GM18870 (cell line): Measurements from ENCODE around the gene MAP7D1.
A peak's percentile ranks its signal among the peaks of the same experiment; 100 is the strongest.
"Not testable (repeated sequence)": the region's sequence is repeated elsewhere in the genome, so short reads cannot be mapped to it uniquely, and the experiment has no call there.

Experiments used
- ATAC-seq: cut with Tn5 transposase; IDR thresholded peaks from one replicate; pipeline ENCODE4 v1.9.1; 2021; ENCODE audit warnings: moderate library complexity; ENCODE audit not compliant: unreplicated experiment

Gene MAP7D1

GRCh38 chr1:36199934-36200741, 44.2 kb downstream of the MAP7D1 start:
- no peak for ATAC-seq

DNA sequence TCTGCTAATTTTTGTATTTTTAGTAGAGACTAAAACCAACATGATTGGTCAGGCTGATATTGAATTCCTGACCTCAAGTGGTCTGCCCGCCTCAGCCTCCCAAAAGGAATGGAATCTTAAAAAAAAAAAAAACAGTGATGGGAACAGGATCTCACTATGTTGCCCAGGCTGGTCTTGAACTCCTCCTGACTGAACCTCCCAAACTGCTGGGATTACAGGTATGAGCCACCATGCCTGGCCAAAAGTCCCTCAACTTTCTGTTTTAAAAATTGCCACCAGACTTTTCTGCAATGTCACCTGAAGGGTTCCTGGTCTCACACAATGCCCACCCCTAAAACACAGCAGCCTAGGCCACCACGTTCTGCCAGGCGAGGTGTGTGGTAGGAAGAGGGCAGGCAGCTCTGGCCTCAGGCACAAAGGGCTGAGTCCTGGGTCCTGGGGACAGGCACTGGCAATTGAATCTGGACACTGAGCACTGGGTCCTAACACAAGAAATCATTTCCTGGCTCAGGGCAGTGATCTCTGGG, 47.1 kb downstream of the MAP7D1 start:
- no peak for ATAC-seq

DNA sequence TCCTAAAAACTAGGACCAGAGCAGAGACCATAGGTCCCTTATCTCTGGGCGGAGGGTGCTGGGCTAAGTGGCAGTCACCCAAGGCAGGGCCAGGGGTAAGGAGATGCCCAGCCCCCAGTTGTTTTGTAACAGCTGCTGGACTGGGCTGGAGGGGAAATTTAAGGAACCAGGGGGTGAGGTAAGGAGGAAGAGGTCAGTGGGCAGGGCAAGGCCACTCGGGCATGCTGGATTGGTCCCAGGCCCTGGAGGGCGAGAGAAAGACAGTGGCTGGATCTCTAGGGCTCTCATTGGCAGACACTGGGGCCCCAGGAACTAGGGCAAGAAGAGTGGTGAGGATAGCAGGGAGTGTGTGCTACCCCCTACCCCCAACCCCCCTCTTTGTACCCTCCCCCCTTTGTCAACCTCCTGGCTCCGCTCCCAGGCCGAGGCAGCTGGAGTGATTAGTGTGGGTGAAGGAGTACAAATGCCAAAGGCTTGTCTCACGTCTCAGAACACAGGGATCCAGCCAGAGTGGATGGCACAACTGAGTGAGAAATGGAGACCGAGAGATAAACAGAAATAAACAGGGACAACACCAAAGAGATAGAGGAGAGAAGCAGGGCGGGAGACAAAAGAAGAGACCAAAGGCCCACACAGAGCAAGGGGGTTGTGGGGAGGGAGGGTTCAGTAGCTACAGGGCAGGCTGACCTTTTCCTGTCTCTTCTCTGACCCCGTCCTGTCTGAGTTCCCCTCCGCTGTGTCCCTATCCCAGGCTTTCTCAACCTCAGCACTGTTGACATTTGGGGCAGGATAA, 47.8 kb downstream of the MAP7D1 start:
- no peak for ATAC-seq

- no peak for ATAC-seq
Measured at GRCh38 chr1:36204347-36204909, 48.5 kb downstream of the MAP7D1 start.

GRCh38 chr1:36206323-36206858, 50.4 kb downstream of the MAP7D1 start:
- ATAC-seq = no peak

GRCh38 chr1:36207339-36207738, 51.4 kb downstream of the MAP7D1 start:
- no peak for ATAC-seq

- no peak for ATAC-seq
Measured at GRCh38 chr1:36208978-36209703, 53.2 kb downstream of the MAP7D1 start.

DNA sequence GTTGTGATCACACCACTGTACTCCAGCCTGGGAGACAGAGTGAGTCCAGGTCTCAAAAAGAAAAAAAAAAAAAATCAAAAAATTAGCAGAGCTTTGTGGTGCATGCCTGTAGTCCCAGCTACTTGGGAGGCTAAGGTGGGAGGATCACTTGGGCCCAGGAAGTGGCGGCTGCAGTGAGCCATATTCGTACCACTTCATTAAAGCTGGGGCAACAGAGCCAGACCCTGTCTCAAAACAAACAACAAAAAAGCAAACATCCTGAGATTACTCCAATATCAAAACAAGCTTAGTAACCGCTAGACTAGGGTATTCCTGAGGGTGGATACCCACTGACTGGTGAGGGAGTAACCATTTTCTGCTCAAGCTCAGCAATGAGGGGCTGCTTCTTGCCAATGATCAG, 55.3 kb downstream of the MAP7D1 start:
- ATAC-seq = no peak

DNA sequence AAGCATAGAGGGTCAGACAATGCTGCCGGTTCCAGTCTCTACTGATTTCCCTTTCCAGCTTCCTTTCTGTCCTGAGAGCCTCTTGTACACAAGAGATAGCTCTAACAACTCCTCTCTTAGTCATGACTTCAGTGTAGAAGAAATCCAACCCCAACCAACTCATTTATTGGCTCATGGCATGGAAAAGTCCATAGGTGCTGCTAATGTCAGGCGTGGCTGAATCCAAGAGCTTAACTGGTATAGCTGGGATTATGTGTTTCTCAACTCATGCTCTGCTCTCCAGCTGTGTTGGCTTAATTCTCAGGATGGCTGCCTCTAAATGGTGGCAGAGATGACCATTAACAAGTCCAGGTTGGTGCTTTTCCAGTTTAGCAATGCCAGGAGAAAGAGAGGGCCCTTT, 55.9 kb downstream of the MAP7D1 start:
- ATAC-seq = no peak

- ATAC-seq = no peak
Measured at GRCh38 chr1:36212782-36213181, 56.8 kb downstream of the MAP7D1 start.

DNA sequence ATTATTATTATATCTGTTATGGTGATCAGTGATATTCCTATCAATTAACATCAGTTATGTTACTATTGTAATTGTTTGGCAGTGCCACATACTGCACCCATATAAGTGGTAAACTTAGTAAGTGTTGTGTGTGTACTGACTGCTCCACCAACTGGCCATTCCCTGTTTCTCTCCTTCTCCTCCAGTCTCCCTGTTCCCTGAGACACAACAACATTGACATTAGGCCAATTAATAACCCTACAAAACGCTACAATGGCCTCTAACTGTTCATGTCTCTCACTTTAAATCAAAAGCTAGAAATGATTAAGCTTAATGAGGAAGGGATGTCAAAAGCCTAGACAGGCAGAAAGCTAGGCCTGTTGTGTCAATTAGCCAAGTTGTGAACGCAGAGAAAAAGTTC, 61.7 kb downstream of the MAP7D1 start:
- no peak for ATAC-seq

DNA sequence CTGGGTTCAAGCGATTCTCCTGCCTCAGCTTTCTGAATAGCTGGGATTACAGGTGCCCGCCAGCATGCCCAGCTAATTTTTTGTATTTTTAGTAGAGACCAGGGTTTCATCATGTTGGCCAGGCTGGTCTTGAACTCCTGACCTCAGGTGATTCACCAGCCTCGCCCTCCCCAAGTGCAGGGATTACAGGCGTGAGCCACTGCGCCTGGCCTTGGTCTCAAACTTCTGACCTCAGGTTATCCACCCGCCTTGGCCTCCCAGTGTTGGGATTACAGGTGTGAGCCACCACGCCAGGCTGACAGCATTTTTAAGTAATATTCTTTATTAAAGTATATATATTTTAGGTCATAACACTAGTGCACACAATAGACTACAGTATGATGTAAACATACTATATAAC, 65.9 kb downstream of the MAP7D1 start:
- not testable (repeated sequence) for ATAC-seq

DNA sequence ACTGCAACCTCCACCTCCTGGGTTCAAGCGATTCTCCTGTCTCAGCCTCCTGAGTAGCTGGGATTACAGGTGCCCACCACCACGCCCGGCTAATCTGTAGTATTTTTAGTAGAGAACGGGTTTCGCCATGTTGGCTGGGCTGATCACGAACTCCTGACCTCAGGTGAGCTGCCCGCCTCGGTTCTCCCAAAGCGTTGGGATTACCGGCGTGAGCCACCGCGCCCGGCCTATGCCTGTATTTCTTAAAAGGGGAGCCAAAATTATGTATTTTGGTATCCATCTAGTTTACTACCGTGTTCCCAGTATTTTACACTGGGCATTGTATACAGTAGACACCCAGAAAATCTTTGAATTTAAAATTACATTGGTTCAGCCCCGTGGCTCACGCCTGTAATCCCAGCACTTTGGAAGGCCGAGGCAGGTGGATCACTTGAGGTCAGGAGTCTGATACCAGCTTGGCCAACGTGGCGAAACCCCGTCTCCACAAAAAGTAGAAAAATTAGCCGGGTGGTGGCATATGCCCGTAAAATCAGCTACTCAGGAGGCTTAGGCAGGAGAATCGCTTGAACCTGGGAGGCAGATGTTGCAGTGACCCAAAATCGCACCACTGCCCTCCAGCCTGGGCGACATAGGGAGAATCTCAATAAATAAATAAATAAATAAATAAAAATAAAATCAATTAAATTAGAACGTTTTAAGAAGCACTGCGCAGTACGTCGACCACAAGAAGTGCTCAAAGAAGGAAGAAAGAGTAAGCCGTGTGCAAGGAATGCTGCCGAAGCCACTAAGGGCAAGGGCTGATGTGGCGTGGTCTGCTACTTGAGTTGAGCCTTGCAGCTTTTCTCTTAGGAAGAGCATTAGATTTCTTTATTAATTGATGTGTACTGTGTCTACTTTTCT, 66.8 kb downstream of the MAP7D1 start:
- ATAC-seq = no peak

- ATAC-seq = peak; percentile 16
Measured at GRCh38 chr1:36223381-36223995, 67.5 kb downstream of the MAP7D1 start.

DNA sequence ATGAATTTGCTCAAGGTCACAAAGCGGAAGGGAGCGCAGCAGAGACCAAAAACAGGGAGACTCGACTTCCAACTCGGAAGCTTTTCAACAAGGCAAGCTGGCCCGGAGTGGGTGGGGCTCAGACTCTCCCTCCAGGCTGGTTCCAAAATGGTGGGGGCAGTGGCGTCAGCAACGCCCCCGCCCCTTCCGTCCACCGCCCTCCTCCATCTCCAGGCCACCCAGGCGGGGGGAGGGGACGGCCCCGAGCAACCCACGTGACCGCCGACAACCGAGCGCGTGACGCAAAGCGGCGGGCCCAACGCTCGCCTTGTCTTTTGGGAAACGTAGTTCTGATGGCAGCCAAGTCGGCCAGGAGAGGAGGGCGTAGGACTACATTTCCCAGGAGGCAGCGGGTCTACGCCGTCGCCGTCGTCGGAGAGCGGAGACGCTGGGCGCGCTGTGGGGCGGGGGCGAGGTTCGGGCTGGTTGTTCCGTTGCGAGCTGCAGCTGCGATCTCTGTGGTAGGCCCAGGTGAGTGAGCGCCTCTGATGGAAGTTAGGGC, 68.1 kb downstream of the MAP7D1 start, which contains the start of gene THRAP3:
Gene THRAP3, plus strand, starts transcription at position 448 of the 541 bp plus-strand sequence. CDS start 58,121 bp downstream, outside the sequence.
- ATAC-seq = peak; percentile 86

GRCh38 chr1:36224537-36225282, 68.8 kb downstream of the MAP7D1 start:
- peak; percentile 38 for ATAC-seq

DNA sequence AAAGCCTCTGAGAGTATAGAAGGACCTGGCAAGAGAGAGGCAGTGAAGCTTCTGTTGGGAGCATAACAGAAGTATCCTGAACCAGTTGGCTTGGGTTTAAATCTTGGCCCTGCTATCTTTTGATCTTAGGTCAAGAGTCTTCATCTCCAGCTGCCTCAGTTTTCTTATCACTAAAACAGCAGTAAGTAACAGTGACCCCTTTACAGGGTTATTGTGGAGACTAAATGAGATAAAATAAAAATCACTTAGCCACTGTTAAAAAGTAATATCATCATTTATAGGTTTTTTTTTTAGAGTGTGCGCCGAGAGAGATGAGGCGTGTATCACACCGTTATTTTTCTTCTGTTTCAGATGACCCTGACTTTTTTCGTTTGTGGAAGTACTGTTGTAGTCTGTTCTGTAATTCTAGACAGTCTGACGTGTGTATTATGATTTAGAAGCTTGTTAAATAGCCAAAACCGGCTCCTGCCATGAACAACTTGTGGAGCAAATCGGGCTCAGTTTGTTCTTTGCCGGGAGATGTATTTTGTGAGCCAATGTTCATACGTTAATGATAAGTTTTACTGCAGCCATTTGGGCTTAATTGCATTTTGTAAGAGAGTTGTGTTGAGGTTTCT, 69.4 kb downstream of the MAP7D1 start:
- no peak for ATAC-seq

DNA sequence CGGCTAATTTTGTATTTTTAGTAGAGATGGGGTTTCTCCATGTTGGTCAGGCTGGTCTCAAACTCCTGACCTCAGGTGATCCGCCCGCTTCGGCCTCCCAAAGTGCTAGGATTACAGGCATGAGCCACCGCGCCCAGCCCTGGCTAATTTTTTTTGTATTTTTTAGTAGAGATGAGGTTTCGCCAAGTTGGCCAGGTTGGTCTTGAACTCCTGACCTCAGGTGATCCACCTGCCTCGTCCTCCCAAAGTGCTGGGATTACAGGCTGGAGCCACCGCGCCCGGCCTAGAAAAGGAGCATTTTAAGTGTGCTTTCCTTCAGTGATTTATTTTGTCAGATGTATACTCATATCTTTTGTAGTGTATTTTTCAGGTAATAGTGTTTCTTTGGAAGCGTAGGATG, 74.3 kb downstream of the MAP7D1 start:
- ATAC-seq = not testable (repeated sequence)
